Panc1 (cell line): Measurements from ENCODE around the gene LMAN2.
A peak's percentile ranks its signal among the peaks of the same experiment; 100 is the strongest.

ENCODE experiments used
- CTCF ChIP-seq: fragments of 450-650 bp; IDR thresholded peaks from 2 replicates; pipeline ENCODE4 v1.5.1; 2017; ENCODE audit warnings: mild to moderate bottlenecking
- POLR2AphosphoS5 ChIP-seq: IDR thresholded peaks from 2 replicates; pipeline ENCODE4 v1.6.1; 2012; ENCODE audit warnings: mild to moderate bottlenecking, low read depth, low read length, moderate library complexity
- REST ChIP-seq, 2 experiments: IDR thresholded peaks; 2 replicates each; pipeline ENCODE4 v1.6.1; 2011 to 2012; ENCODE audit warnings: low read depth in 2 of 2, control low read depth in 1 of 2, low read length in 1 of 2, mild to moderate bottlenecking in 1 of 2, moderate library complexity in 1 of 2; ENCODE audit not compliant: insufficient read depth in 1 of 2
- SIN3A ChIP-seq: IDR thresholded peaks from 2 replicates; pipeline ENCODE4 v1.6.1; 2012; ENCODE audit warnings: low read depth, mild to moderate bottlenecking, low read length, moderate library complexity, borderline replicate concordance; ENCODE audit not compliant: insufficient read depth
- TCF7L2 ChIP-seq: IDR thresholded peaks from 2 replicates; pipeline ENCODE4 v1.6.1; 2011; ENCODE audit warnings: mild to moderate bottlenecking, low read depth, low read length, inconsistent platforms

GRCh38 chr5:177302354-177303110, 48.9 kb downstream of the LMAN2 start:
- TF ChIP-seq CTCF: peak; percentile 65
- TF ChIP-seq POLR2AphosphoS5: no peak
- no peak for TF ChIP-seq SIN3A
- TF ChIP-seq REST (IDR thresholded peaks at IDR 0.05; ENCODE audit: insufficient read depth in 1 of 2, low read depth in 2 of 2, low read length in 1 of 2): no peak
- TF ChIP-seq TCF7L2: no peak
